Measurements from ENCODE around the gene SLC4A1AP. TPM values are rescaled to one million over a fixed set of nuclear protein-coding genes. Genes with fewer than 3 reads are reported as not detected.

SLC4A1AP gene
- total RNA-seq, 1 experiment from 2014 or later = 33.8 TPM

DNA sequence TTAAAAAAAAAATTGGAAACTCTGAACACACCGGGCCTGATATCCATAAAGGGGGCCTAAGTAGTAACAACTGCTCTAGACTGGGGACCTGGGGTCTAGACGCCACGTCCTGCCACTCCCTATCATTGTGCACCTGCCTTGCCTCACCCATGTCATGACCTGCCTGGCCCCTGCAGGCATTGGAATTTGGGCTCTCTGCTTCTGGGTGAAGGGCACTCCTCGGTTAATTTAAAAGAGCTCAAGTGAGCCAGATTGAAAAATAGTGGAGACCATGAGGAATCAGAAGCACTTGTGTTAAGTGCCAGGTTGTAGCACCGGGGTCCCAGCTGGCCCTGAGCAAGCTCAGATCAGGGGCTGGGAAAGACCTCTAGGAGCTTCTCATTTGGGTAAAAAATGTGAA is 48.1 kb downstream of the SLC4A1AP start:
- no peak overlapping the region for H3K4me3 ChIP-seq (ENCODE audit: low read depth, low read length)
- no peaks in the 10 kb centered on the region for H3K9me3 ChIP-seq
- H3K27ac Mint-ChIP-seq (ENCODE audit: unreplicated experiment) = no peak overlapping the region
- H3K4me1 Mint-ChIP-seq (ENCODE audit: low read depth, unreplicated experiment) = peaks cover 5% of the 10 kb centered on the region
- H3K27me3 ChIP-seq (replicated peaks; ENCODE audit: control insufficient read depth, insufficient read depth, low read length) = no peaks in the 10 kb centered on the region
- ChIA-PET CTCF (interaction anchor here (0.9 kb wide), 1 partner anchor 231 kb away, joined by 3 read pairs; no protein-coding TSS in a partner anchor), POLR2A (no interaction called here)
- H3K36me3 ChIP-seq (ENCODE audit: control insufficient read depth, insufficient read depth, low read length) = no peaks in the 10 kb centered on the region
- TF ChIP-seq, protein P1, sequence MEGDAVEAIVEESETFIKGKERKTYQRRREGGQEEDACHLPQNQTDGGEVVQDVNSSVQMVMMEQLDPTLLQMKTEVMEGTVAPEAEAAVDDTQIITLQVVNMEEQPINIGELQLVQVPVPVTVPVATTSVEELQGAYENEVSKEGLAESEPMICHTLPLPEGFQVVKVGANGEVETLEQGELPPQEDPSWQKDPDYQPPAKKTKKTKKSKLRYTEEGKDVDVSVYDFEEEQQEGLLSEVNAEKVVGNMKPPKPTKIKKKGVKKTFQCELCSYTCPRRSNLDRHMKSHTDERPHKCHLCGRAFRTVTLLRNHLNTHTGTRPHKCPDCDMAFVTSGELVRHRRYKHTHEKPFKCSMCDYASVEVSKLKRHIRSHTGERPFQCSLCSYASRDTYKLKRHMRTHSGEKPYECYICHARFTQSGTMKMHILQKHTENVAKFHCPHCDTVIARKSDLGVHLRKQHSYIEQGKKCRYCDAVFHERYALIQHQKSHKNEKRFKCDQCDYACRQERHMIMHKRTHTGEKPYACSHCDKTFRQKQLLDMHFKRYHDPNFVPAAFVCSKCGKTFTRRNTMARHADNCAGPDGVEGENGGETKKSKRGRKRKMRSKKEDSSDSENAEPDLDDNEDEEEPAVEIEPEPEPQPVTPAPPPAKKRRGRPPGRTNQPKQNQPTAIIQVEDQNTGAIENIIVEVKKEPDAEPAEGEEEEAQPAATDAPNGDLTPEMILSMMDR (IDR thresholded peaks at IDR 0.05; ENCODE audit: insufficient read depth in 1 of 2, low read depth in 1 of 2, low read length in 1 of 2, severe bottlenecking in 1 of 2, unreplicated experiment in 1 of 2) = no peak
- no TSS peak for BruUV-seq (replicated peaks)
- DNase-seq = no peak
- H3K36me3 Mint-ChIP-seq (ENCODE audit: insufficient read depth, unreplicated experiment) = no peaks in the 10 kb centered on the region
- H3K27me3 Mint-ChIP-seq (ENCODE audit: insufficient read depth, unreplicated experiment) = no peaks in the 10 kb centered on the region
- peaks cover 16% of the 10 kb centered on the region for H3K4me1 ChIP-seq
- H3K4me3 Mint-ChIP-seq (ENCODE audit: unreplicated experiment) = no peak overlapping the region
- intact Hi-C loops (cut with micrococcal nuclease; ENCODE audit: unreplicated experiment) = no loop called here
- H3K9me3 Mint-ChIP-seq (ENCODE audit: unreplicated experiment) = no peaks in the 10 kb centered on the region

- TF ChIP-seq, protein P1 (IDR thresholded peaks at IDR 0.05; ENCODE audit: insufficient read depth in 1 of 2, low read depth in 1 of 2, low read length in 1 of 2, severe bottlenecking in 1 of 2, unreplicated experiment in 1 of 2) = no peak
- intact Hi-C loops (cut with micrococcal nuclease; ENCODE audit: unreplicated experiment) = no loop called here
- BruUV-seq (replicated peaks) = no TSS peak
- no peaks in the 10 kb centered on the region for H3K27me3 Mint-ChIP-seq (ENCODE audit: insufficient read depth, unreplicated experiment)
- H3K36me3 Mint-ChIP-seq (ENCODE audit: insufficient read depth, unreplicated experiment) = no peaks in the 10 kb centered on the region
- ChIA-PET POLR2A (no interaction called here), CTCF (interaction anchor here (0.9 kb wide), 1 partner anchor 231 kb away, joined by 3 read pairs; no protein-coding TSS in a partner anchor)
- no peaks in the 10 kb centered on the region for H3K36me3 ChIP-seq (ENCODE audit: control insufficient read depth, insufficient read depth, low read length)
- no peak overlapping the region for H3K4me3 Mint-ChIP-seq (ENCODE audit: unreplicated experiment)
- H3K9me3 Mint-ChIP-seq (ENCODE audit: unreplicated experiment) = no peaks in the 10 kb centered on the region
- no peaks in the 10 kb centered on the region for H3K27me3 ChIP-seq (replicated peaks; ENCODE audit: control insufficient read depth, insufficient read depth, low read length)
- H3K4me1 ChIP-seq = peaks cover 12% of the 10 kb centered on the region
- H3K27ac Mint-ChIP-seq (ENCODE audit: unreplicated experiment) = no peak overlapping the region
- peaks cover 5% of the 10 kb centered on the region for H3K4me1 Mint-ChIP-seq (ENCODE audit: low read depth, unreplicated experiment)
- H3K4me3 ChIP-seq (ENCODE audit: low read depth, low read length) = no peak overlapping the region
- DNase-seq = no peak
- H3K9me3 ChIP-seq = no peaks in the 10 kb centered on the region
These were observed 48.8 kb downstream of the SLC4A1AP start for GRCh38 chr2:27712522-27712921.

GRCh38 chr2:27713201-27713600 is 49.5 kb downstream of the SLC4A1AP start:
- POLR2A ChIA-PET = no interaction called here
- intact Hi-C loops (cut with micrococcal nuclease; ENCODE audit: unreplicated experiment) = no loop called here
- H3K4me1 ChIP-seq = peaks cover 12% of the 10 kb centered on the region

More at GRCh38 chr2:27713201-27713600, 49.5 kb downstream of the SLC4A1AP start:
- Mint-ChIP-seq H3K27me3 (ENCODE audit: insufficient read depth, unreplicated experiment) (no peaks in the 10 kb centered on the region), H3K36me3 (ENCODE audit: insufficient read depth, unreplicated experiment) (no peaks in the 10 kb centered on the region), H3K9me3 (ENCODE audit: unreplicated experiment) (no peaks in the 10 kb centered on the region), H3K4me3 (ENCODE audit: unreplicated experiment) (peak overlapping the region; percentile 54), H3K4me1 (ENCODE audit: low read depth, unreplicated experiment) (peaks cover 5% of the 10 kb centered on the region), H3K27ac (ENCODE audit: unreplicated experiment) (no peak overlapping the region)
- no peaks in the 10 kb centered on the region for H3K9me3 ChIP-seq
- DNase-seq = no peak
- TF ChIP-seq, protein P1 (IDR thresholded peaks at IDR 0.05; ENCODE audit: insufficient read depth in 1 of 2, low read depth in 1 of 2, low read length in 1 of 2, severe bottlenecking in 1 of 2, unreplicated experiment in 1 of 2) = no peak
- CTCF ChIA-PET = interaction anchor here (0.6 to 1.2 kb wide), 2 partner anchors 10 to 802 kb away, joined by 3 to 6 read pairs; no protein-coding TSS in a partner anchor
- no peaks in the 10 kb centered on the region for H3K27me3 ChIP-seq (replicated peaks; ENCODE audit: control insufficient read depth, insufficient read depth, low read length)
- H3K4me3 ChIP-seq (ENCODE audit: low read depth, low read length) = no peak overlapping the region
- no TSS peak for BruUV-seq (replicated peaks)
- H3K36me3 ChIP-seq (ENCODE audit: control insufficient read depth, insufficient read depth, low read length) = no peaks in the 10 kb centered on the region

All from Caco-2 (cell line).